Measurements from ENCODE around the gene EYA4.

The EYA4 gene, protein sequence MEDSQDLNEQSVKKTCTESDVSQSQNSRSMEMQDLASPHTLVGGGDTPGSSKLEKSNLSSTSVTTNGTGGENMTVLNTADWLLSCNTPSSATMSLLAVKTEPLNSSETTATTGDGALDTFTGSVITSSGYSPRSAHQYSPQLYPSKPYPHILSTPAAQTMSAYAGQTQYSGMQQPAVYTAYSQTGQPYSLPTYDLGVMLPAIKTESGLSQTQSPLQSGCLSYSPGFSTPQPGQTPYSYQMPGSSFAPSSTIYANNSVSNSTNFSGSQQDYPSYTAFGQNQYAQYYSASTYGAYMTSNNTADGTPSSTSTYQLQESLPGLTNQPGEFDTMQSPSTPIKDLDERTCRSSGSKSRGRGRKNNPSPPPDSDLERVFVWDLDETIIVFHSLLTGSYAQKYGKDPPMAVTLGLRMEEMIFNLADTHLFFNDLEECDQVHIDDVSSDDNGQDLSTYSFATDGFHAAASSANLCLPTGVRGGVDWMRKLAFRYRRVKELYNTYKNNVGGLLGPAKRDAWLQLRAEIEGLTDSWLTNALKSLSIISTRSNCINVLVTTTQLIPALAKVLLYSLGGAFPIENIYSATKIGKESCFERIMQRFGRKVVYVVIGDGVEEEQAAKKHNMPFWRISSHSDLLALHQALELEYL

DNA sequence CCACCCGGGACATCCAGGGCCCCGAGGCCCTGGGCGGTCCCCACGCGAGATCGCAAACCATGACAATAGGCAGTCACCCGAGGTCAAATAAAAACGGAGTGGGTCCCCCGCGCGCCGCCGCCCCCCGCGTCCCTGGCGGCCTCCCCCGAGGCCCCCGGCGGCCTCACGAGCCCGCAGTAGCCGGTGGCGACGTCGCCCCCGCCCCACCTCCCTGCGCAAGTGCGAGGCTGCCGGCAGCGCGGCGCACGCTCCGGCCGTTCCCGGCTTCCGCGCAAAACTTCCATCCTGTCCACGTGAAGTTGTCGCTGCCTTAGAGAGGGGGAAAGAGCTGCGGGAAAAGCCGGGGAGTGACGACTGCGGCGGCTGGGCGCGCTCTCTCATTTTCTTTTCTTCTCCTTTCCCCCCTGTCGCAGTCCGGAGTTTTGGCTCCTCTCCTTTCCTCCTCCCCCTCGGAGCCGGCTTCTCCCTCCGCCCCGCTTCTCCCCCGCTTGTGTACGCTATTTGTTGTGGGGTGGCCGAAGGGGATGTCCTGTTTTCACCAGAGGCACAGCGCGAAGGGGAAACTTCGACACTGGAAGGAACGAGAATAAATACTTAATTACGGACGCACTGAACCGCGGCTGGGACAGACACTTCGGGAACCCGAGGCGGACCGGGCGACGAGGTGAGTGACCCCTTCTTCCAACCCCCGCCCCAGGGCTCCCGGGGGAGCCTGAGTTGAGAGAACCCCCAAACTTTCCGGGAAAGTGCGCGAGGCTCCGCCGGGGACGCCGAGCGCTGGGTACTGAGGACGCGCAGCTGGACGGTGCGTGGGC lies at the start of gene EYA4:
Gene EYA4 (plus strand): TSS at position 272 of the 815 bp plus-strand sequence. CDS start 33,424 bp downstream, outside the sequence.
- peak; percentile 70 for DNase-seq (ENCODE audit: low read depth, low spot score)

DNA sequence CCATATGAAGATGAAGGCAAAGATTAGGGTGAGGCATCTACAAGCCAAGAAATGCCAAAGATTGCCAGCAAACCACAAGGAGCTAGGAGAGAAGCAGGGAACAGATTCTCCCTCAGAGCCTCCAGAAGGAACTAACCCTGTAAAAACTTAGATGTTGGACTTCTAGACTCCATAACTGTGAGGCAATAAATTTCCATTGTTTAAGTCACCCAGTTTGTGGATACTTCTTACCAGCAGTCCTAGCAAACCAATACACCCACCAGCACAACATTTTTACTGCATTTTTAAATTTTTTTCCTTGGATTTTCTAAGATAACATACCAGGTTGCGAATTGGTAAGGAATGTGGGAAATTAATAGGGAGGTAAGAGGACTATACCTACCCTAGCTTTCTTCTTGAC lies 47.8 kb upstream of the EYA4 start:
- no peak for DNase-seq (ENCODE audit: low read depth, low spot score)

DNA sequence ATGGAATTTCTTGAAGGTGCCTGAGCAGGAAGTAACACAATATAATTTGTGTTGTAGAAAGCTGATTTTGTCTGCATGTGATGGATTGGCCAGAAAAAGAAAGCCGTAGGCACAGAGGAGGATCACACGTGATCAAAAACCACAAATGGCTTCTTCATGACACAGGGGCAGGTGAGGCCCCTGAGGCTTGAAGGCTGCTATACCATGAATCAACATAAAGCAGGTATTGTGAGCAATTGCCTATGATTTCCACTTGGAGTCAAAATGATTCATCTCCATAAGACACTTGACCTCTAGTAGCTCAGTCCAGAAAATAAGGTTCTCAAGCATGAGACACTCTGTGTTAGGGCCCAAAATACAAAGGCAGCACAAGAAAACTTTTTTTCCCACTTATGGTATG lies 42.4 kb upstream of the EYA4 start:
- no peak for DNase-seq (ENCODE audit: low read depth, low spot score)

DNA sequence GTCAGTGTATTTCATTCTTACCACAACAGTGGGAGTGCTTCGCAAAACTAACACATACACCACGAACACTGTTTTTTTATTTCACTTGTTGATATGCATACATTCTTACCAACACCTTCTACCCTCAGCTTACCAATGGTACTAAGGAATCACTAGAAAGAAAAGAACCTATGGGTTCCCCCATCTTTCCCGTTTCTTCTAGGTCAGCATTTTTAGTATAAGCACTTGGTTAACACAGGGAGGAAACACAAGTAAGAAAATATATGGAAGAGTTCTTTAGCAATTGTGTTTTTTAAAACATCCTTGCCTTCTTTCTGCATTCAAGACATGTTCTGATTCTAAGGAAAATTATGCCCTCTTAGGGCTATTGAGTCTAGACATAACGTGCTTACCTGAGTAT lies 39.9 kb upstream of the EYA4 start:
- DNase-seq (ENCODE audit: low read depth, low spot score), result no peak

DNA sequence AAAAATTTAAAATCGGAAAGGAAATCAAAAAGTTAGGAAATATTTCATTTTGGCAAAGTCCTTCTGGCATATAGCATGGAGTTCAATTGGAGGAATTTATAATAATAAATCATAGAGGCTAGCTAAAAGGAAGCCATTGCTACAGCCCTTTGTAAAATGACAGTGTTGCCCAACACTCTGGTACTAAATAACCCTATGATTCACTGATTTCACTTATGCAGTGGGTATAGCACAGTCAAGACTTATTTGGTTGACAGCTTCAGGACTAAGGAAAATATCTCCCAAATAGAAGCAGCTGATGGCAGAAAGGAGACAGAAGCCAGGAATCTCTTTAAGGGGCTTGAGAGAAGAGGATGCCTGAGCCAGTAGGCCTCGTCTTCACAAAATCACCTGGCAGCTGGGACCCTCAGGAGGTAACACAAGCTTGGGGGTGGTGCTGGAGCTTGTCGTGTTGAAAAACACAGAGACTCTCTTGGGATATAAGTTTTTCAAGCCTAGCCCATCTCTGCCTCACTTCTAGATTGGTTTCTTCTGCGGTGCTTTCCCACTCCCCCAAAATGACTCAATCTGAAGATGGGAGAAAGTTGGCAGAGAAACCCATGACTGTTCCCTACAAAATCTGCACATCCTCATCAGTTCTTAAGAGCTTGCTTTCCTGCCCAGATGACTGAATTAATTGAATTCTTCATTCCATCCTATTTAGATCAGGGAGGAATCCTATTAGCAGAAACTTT lies 38.4 kb upstream of the EYA4 start:
- peak; percentile 29 for DNase-seq (ENCODE audit: low read depth, low spot score)

DNA sequence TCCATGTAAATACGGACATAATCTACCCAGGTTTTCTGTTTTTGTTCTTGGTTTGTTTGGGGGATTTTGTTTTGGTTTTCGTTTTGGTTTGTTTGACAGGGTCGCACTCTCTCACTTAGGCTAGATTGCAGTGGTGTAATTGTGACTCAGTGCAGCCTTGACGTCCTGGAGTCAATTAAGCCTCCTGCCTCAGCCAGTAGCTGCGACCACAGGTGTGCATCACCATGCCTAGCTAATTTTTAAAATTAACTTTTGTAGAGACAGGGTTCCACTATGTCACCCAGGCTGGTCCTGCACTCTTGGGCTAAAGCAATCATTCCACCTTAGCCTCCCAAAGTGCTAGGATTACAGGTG lies 37.8 kb upstream of the EYA4 start:
- DNase-seq (ENCODE audit: low read depth, low spot score), result peak; percentile 31

DNA sequence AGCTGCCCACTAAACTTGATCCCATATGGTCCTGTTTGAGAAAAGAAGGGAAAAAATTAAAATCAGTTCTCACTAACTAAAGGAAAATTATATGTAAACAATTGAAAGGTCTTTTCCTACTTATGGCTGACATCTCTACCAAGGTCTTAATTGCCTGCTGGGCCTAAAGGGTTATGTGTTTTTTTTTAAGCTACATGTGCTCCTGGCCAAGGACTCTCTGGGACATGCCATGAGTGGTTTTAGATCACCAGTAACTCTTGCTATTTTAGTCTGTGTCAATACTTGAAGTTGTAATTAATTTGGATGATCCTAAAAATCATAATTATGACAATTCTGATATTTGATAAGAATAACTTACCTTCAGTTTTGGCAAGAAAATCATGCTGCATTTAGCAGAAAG lies 35.9 kb upstream of the EYA4 start:
- no peak for DNase-seq (ENCODE audit: low read depth, low spot score)

DNA sequence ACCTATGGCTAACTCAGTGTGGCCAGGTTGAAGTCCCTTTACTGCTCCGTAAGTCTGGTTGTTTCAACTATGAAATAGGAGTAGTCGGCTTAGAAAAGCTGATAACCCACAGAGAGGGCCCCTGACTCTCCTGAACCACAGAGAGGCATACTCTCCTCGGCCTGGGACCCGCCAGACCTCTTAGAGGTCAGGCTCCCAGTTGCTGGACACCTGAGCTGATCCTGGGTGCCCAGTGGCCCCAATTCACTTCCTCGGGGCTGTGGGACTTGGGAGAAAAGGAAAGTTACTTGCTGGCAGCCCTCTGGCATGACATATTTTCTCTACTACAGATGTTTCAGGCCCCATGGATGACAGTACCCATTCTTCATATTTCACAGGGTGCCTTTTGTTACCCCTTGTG lies 34.2 kb upstream of the EYA4 start:
- no peak for DNase-seq (ENCODE audit: low read depth, low spot score)

DNA sequence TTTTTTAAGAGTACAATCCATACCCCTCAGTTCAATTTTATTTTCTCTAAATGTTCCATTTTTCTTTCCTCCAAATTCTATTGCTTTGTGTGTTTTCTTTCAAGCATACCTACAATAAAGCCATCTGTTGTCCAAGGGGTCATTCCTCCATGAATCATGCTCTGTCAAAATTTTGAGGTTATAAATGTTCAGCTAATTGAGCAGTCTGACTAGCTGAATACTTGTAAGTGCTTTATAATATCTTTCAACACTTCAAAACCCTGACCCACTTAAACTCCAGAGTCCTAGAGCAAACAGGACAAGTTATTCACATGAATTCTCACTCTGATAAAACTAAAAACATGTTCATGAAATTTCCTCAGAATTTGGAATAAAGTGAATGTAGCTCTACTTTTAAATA lies 33.4 kb upstream of the EYA4 start:
- no peak for DNase-seq (ENCODE audit: low read depth, low spot score)

DNA sequence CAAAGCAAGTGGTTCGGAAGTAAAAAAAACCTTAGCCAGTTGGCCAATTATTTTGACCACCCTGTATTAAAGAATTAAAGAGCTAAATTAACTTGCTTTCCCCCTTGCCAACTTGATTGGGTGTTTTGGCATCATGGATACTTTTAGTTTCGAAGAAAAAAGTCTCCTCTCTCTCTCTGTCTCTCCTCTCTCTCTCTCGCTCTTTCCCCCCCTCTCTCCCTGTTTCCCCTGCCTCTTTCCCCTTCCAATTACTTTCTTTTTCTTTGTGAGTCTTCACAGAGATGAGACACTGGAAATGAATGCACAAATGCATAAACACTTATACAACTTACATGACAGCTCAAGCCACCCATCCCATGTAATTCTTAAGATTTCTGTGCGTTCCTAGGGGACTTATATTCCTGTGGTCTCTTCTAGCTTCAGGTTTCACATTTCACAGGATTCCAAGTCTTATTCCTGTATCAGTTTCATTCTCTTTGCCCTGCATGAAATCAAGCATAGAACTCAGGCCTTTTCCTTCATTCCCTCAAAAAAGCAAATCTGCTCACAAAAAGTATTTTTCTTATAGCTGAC lies 32.9 kb upstream of the EYA4 start:
- peak; percentile 50 for DNase-seq (ENCODE audit: low read depth, low spot score)

DNA sequence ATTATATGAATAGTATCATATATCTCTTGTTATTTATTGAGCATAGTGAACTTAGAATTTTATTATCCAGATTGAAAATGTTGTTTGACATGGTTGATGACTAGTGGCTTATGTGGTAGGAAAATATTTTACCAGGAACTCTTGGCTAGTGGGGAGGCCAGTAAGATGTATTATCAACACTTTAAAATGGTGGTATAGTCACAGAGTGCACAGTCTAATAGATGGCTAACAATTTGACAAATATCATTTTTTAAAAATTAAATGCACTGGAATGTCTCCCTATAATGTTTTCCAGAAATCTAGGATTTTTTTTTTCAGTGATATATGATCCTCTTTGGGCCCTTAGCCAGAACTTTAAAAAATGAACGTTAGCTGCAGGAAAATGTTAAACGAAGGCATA lies 26.9 kb upstream of the EYA4 start:
- no peak for DNase-seq (ENCODE audit: low read depth, low spot score)

DNA sequence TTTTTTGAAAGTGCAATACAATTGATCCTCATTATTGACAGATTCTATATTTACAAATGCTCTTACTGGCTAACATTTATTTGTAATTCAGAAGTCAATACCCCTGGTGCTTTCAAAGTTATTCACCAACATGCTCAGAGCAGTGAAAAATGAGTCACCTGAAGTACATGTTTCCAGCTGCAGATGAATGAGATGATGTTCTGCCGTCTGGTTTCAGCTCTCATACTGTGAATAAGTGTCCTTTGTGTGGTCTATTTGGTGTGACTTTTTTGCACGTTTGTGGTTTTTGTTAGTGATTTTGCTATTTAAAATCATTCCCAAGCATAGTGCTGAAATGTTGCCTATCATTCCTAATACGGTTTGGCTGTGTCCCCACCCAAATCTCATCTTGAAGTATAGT lies 22.3 kb upstream of the EYA4 start:
- peak; percentile 46 for DNase-seq (ENCODE audit: low read depth, low spot score)

DNA sequence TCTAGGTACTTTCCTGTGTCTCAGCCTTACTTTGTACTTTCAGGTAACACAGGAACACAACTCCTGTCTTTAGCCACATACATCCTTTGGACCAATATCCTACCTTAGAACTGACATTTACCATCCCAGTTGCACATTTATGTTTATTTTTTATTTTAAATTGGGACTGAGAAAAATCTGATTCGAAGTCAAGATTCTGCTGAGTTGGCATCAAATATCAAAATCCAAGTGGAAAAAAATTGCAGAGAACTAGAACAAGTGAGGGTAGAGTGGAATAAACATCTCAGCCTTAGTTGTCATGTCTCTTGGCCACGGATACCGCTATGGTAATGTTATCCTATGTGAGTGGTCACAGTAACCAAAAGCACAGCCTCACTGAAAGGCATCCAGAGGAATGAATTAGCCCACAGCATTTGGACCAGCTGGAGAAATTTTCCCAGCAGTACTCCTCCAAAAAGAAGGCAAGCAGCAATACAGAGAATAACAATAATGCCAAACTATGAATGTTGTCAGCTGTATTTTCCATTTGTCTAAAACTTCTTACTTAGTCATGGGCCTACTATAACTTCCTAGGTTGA lies 17.6 kb upstream of the EYA4 start:
- DNase-seq (ENCODE audit: low read depth, low spot score), result no peak

DNA sequence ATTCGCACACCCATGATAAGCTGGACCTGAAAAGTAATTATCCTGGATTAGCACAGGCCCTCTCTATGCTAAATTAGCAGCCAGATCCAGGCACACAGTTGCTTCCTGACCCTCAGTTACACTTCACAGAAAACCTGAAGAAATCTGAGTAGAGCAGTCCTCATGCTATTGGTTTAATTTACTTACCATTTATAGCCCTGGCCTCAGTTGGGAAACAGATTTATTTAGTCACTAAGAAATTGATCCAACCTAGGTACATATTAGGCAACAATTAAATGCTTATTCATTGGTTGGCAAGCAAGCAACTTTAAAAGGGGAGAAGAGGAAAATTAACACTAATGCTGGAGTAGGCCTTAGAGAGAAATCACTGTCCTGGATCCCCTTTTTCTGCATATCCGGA lies 15.6 kb upstream of the EYA4 start:
- no peak for DNase-seq (ENCODE audit: low read depth, low spot score)

DNA sequence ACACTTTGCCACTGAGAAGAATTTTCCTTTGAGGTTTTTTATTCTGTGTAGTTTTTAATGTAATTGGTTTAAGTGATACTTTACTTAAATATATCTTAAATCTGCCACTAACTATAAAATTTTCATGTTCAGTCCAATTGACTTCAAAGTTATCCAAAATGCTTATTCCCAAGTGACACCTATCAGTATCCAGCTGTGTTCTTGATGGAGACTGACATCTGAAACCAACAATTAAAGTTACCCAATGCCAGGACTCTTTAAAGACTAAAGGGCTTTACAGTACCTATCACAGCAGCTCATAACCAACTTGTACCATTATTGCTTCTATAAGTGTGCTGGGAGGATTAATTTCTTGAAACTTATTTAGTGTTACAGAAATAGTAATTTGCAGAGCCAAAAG lies 13.8 kb upstream of the EYA4 start:
- no peak for DNase-seq (ENCODE audit: low read depth, low spot score)

DNA sequence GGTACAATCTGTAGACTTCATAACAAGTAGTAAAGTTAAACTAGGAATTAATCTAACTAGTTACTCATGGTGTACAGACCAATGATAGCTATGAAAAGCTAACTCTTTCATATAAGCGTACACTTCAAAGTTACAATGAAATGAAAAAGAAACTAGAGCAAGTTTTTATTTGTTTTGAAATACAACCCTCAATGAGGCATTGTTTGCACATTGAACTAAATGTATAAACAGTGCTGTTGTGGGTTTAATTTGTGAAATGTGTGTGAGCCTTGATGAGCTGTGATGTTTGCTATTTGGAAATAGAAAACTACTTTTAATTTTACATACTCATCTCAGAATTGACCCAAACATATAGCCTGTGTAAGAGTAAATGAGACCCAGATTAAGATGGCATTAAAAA lies 11.1 kb upstream of the EYA4 start:
- DNase-seq (ENCODE audit: low read depth, low spot score), result no peak

DNA sequence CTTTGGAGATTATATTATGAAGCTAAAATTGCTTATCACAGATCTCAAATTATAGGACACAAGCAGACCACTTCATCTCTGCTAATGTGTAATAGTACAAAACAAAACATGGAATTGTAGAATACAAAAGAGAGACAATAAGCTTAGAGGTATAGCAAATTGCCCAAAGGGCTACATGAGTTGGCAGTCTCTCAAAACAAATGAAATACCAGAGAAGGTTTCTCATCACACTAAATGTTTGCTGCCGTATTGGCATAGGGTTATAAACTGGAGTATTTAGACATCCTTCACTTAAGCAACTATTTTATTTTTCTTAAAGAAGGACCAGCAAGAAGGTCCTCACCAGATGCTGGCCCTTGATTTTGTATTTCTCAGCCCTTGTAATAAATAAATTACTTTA lies 5.9 kb upstream of the EYA4 start:
- DNase-seq (ENCODE audit: low read depth, low spot score), result peak; percentile 4

DNA sequence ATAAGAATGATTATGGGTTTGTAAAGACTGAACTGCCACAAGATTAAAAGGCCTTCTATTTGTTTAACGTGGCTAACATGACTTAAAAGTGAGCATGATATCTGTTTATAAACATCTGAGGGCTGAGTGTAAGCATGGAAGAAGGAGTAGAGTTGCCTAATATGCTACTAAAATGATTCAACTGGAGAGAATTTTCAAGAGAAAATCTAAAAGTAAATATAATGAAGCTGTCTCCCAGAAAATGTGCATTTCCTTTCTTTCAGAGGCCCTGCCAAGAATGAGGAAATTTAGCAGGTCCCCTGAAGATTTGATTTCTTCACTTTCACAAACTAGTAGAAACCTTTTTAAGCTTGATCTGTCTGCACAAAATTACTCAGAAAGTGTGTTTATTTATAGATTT lies 4.2 kb upstream of the EYA4 start:
- peak; percentile 3 for DNase-seq (ENCODE audit: low read depth, low spot score)

DNA sequence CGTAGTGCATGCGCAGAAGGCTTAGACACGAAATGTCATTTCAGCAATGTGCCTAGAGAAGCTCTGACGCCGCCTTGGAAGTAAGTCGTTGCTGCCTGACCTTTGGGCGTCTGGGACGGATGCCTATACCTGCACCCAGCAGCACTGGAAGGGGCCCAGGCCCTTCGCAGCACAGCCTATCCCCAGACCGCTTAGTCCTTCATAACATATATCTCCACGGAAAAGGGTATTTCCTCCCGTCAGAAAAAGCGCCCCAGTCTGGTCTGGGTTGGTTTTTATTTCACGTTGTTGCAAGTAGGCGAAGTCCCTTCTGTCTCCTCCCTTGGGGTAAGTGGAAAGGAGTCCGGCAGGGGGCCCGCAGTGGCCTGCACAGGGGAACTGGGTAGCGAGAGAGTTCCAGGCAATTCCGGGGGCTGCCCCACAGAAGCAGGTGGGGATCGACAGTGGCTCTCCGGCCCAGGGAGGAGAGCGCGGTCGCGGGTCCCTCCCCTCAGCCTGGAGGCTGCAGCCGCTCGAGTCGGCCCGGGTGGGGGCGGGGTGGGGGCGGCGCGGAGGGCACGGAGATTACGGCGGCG lies 559 bp upstream of the EYA4 start:
- peak; percentile 61 for DNase-seq (ENCODE audit: low read depth, low spot score)

DNA sequence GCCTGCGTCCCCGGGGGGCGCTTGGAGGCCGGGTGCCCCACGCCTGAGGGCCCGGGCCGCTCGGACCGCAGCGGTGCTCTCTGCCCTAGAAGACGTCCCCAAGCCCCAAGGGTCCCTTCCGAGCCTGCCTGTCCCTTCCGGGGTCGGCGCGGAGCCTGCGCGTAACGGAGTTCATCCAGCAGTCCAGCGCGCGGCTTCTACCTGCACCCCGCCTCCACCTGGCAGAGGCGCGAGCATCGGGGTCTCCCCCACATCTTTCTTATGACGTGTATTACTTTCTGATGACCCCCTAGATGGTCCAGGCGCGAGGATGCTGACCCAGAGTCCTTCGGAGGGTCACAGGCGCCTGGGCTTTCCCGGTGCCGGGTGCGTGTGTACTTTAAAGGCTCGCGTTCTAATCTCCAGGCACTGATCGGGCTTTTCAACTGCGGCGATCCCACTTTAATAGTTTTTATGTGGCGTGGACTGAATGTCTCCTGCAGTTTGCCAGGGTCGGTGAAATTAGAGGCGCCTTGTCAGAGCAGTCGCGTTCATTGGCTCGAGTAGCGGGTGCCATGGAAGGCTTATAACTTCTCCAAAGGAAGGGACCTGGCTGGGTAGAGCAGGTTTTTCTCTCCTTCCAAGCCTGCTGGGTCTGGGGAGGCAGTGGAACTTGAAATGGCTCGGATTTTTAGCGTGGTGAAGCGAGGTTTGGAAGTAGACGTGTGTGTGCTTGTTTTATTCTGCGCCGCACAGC lies 912 bp downstream of the EYA4 start:
- DNase-seq (ENCODE audit: low read depth, low spot score), result peak; percentile 60

Measured in astrocyte of the hippocampus (primary cell).